Jurkat, Clone E6-1 (cell line): Measurements from ENCODE around the gene MRPS18B. TPM values are rescaled to one million over a fixed set of nuclear protein-coding genes. Genes with fewer than 3 reads are reported as not detected.
"Not testable (repeated sequence)": the region's sequence is repeated elsewhere in the genome, so short reads cannot be mapped to it uniquely, and the experiment has no call there.

Experiments
- DNase-seq: peaks from one replicate; pipeline ENCODE4 v3.0.0-alpha.2; 2011; ENCODE audit warnings: low read depth, low spot score
- H3K4me3 ChIP-seq: 2 replicates; pipeline ENCODE4 v1.5.1; 2011; ENCODE audit warnings: mild to moderate bottlenecking, low read length, control low read depth, moderate library complexity
- polyA plus RNA-seq: library from polyadenylated mRNA; unstranded; fragments of >200 nt; gene quantifications from one replicate; pipeline ENCODE4 v1.2.1, GENCODE V29; 2012; ENCODE audit warnings: missing spikeins; ENCODE audit not compliant: insufficient read length, insufficient read depth

Gene MRPS18B
- polyA plus RNA-seq: 101 TPM

DNA sequence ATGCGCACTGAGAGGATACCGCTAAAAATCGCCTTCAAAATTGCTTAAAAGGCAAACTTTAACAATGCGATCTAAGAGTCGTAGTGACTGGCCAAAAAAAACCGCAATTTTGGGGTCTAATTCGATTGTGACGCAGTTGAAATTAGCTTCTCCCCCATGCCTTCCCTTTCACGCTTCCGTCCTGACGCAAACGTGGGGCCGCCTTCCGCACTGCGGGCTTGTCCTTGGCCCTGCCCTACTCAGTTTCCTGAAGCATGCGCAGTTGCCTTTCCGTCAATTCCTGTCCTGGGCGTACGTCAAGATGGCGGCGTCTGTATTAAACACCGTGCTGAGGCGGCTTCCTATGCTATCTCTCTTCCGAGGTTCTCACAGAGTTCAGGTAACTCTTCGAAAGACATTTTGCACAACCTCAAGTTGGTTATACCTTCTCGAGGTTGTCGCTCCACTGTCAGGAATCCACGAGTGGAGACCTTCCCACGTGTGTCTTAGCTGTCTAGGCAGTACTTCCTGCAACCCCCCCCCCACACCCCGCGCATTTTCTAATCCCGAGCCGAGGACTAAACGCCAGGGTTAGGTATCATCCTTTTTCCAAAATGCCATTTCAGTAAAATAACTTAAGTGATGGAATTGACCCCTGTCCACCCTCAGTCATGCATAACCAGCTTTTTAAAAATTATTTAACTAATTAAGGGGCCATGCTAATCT lies at the start of gene MRPS18B:
TSS of gene MRPS18B (plus strand) at position 276 of the 705 bp plus-strand sequence. CDS start at position 302, 26 bp downstream.
- peak within 1 kb of the TSS; percentile 96 for H3K4me3 ChIP-seq
- peak; percentile 98 for DNase-seq

DNA sequence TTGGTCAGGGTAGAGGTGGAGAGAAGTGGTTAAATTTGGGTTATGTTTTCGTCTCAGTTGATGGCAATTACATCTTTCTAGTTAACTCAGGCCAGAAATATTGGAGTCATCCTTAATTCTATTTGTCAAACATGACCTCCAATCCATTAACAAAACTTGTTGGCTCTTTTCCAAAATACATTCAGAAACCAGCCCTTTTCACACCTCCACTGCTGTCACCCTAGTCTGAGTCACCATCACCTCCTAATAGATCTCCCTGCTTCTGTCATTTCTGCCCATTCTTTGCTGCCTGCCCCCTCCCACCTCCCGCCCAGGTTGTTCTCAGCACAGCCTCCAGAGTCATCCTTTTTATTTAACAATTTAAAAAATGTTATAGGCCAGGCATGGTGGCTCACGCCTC lies 49.4 kb upstream of the MRPS18B start:
- no peak overlapping the region for H3K4me3 ChIP-seq
- no peak for DNase-seq

DNA sequence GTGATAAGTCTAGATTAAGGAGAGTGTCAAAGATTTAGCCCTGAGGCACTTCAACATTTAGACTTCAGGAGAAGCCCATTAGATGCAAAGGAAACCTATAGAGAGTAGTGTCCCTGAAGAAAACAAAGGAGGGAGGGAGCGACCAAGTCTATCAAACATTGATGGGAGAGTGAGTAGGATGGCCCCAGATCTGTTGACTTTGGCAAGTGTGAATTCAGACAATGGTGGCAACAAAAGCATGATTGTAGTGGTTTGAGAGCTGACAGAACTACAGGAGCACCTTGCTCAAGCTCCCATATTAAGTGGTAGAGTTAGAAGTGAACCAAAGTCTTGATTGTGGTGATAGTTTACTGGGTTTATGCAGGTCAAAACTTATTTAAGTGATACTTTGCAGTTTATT lies 47.4 kb upstream of the MRPS18B start:
- no peak for DNase-seq
- peak overlapping the region; percentile 97 for H3K4me3 ChIP-seq

DNA sequence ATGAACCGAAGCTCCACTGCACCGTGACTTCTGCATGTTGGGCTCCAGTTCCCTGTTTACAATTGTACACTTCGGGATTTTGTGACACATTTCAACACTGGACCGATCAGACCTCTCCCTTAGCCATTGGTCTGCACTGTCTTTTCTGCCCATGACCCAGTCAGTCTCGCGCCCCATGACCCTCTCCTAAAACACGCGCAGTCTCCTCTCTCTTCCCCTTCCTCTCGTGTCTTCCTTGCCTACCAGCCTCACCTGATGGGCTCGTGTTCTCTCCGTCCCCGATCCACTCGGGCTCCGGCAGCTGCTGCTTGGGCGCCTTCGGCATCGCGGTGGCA lies 46.9 kb upstream of the MRPS18B start:
- no peak for DNase-seq

DNA sequence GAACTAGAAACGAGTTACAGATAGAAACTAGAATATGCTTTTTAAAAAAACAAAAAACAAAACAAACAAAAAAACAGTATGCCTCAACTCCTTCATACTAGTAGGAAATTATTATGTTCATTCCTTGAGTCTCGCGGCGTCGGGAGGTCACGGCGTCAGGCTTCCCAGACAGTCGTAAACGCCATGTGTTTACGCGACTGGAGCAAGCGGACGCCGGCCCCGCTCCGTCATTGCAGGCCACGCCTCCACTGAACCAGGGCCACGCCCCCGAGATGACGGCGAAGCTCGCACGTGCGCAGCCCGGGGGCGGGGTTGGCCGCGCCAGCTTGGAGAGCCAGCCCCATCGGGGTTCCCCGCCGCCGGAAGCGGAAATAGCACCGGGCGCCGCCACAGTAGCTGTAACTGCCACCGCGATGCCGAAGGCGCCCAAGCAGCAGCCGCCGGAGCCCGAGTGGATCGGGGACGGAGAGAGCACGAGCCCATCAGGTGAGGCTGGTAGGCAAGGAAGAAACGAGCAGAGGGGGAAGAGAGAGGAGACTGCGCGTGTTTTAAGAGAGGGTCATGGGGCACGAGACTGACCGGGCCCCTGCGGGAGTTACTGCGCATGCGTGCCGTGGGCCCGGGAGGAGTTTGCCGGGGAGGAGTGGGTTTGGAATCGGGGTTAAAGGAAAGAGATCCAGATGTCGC lies 46.4 kb upstream of the MRPS18B start, which contains the start of gene ABCF1:
TSS of gene ABCF1 (plus strand) at position 368 of the 687 bp plus-strand sequence. CDS start at position 414, 46 bp downstream.
- peak within 1 kb of the TSS; percentile 97 for H3K4me3 ChIP-seq
- DNase-seq: peak; percentile 94

More for the DNA sequence above, 46.9 kb upstream of the MRPS18B start:
- H3K4me3 ChIP-seq: peak overlapping the region; percentile 97

DNA sequence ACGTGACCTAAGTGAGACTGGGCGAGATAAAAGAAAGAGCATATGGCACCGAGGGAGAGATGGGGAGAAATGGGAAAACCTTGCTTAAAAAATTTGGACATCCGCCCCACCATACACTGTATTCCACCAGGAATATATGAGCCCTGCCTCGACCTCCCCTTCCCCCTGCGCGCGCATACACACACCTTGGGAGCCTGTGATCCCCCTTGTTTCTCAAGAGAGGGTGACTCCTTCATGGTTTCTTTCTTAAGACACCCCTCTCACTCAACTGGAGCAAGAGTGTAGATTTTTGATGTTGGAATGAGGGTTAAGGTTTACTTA lies 45.9 kb upstream of the MRPS18B start:
- DNase-seq: no peak
- peak overlapping the region; percentile 97 for H3K4me3 ChIP-seq

DNA sequence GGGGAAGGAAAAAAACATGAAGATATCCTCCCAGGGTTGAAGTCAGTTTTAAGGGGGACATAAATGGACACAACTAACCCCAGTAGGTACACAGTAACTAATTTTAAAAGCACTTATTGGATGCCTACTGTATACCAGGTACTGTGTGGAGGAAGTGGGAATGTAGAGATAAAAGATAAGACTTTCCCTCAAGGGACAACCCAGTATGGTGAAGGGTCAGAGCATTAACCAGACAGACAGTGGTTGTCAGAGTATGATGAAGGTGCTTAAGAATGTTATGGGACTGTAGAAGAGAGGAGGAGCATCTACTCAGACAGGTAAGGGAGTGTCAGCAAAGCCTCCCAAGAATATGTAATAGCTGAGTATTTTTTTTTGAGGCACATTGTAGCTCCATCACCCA lies 45.5 kb upstream of the MRPS18B start:
- peak overlapping the region; percentile 97 for H3K4me3 ChIP-seq
- no peak for DNase-seq

DNA sequence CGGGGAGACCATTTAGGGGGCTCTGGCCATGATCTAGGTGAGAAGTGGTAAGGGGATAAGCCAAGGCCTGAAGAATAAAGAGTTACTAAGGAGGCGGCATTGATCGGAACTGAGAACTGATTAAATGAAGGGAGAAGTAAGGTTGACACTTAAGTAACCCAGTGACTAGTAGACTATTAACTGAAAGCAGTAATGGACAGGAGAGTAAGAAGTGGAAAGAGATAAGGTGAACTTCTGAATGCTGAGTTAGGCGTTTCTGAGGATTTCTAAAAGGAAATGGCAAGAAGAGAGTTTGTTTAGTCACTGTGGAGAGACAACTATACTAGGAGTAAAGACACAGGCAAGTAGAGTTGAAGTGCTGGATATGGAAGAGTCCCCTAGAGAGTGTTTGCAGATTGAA lies 44.5 kb upstream of the MRPS18B start:
- no peak for DNase-seq
- no peak overlapping the region for H3K4me3 ChIP-seq

DNA sequence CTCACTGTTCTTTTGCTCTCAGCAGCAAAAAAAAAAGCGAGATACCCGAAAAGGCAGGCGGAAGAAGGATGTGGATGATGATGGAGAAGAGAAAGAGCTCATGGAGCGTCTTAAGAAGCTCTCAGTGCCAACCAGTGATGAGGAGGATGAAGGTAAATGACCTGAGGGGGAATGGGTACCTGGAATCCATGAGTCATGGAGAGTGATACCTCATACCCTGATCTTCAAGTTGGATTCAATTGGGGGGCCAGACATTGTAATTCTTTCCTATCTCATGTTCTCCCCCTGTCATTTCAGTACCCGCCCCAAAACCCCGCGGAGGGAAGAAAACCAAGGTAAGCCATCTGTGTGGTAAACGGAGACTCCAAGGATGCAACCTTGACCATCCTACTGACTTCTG lies 39.6 kb upstream of the MRPS18B start:
- no peak overlapping the region for H3K4me3 ChIP-seq
- no peak for DNase-seq

DNA sequence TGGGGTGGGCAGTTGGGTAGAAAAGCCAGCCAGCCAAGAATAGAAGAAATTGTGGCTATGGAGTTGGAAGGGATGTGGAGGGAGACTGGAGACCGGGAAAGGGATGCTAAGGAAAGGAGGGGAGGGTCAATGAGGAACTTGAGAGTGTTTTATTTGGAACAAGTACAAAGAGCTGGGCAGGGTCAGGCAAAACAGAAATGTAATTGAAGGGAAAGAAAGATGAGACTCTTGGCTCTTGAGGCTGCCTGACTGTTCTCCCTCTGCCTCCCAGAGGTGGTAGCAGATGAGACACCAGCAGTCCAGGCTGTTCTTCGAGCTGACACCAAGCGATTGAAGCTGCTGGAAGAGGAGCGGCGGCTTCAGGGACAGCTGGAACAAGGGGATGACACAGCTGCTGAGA lies 33.7 kb upstream of the MRPS18B start:
- no peak overlapping the region for H3K4me3 ChIP-seq
- no peak for DNase-seq

DNA sequence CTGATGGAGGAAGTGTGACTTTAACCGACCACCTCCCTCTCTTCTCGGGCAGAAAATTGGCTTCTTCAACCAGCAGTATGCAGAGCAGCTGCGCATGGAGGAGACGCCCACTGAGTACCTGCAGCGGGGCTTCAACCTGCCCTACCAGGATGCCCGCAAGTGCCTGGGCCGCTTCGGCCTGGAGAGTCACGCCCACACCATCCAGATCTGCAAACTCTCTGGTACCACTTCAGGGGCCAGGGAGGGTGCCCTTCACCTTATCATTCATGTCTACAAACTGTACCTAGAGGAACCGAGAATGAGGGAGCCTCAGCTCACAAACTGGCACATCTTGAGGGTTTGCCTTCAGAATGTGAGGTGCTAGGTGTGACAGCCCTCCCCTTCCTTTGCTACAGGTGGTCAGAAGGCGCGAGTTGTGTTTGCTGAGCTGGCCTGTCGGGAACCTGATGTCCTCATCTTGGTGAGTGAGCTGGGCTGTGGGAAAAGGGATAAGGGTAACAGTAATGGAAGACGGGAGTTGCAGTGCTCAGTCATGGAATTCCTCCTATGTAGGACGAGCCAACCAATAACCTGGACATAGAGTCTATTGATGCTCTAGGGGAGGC lies 27.8 kb upstream of the MRPS18B start:
- DNase-seq: no peak
- H3K4me3 ChIP-seq: no peak overlapping the region

DNA sequence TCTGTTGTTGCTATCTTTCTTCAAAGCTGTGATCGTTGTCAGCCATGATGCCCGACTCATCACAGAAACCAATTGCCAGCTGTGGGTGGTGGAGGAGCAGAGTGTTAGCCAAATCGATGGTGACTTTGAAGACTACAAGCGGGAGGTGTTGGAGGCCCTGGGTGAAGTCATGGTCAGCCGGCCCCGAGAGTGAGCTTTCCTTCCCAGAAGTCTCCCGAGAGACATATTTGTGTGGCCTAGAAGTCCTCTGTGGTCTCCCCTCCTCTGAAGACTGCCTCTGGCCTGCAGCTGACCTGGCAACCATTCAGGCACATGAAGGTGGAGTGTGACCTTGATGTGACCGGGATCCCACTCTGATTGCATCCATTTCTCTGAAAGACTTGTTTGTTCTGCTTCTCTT lies 27.1 kb upstream of the MRPS18B start:
- no peak for DNase-seq
- no peak overlapping the region for H3K4me3 ChIP-seq

DNA sequence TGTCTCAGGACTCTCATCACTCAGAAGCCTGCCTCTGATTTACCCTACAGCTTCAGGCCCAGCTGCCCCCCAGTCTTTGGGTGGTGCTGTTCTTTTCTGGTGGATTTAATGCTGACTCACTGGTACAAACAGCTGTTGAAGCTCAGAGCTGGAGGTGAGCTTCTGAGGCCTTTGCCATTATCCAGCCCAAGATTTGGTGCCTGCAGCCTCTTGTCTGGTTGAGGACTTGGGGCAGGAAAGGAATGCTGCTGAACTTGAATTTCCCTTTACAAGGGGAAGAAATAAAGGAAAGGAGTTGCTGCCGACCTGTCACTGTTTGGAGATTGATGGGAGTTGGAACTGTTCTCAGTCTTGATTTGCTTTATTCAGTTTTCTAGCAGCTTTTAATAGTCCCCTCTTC lies 26.6 kb upstream of the MRPS18B start:
- no peak overlapping the region for H3K4me3 ChIP-seq
- DNase-seq: no peak

DNA sequence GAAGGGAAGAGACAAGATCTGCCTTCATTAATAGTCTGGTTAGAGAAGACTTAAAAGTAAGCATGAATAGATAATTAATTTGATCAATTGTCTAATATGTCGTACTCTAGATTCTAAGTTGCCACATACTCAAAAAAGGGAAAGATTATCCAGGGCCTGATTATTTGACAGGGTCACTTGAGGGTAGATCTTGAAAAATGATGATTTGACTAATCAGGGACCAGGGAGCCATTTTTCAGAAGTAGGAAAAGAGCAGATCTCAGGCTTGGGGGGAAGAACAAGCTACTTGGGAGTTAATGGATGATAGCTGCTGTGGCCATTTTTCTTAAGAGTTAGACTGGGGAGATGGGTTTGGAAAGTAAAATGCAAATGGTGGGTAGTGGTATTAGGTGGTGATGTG lies 25.4 kb upstream of the MRPS18B start:
- DNase-seq: no peak
- H3K4me3 ChIP-seq: no peak overlapping the region

DNA sequence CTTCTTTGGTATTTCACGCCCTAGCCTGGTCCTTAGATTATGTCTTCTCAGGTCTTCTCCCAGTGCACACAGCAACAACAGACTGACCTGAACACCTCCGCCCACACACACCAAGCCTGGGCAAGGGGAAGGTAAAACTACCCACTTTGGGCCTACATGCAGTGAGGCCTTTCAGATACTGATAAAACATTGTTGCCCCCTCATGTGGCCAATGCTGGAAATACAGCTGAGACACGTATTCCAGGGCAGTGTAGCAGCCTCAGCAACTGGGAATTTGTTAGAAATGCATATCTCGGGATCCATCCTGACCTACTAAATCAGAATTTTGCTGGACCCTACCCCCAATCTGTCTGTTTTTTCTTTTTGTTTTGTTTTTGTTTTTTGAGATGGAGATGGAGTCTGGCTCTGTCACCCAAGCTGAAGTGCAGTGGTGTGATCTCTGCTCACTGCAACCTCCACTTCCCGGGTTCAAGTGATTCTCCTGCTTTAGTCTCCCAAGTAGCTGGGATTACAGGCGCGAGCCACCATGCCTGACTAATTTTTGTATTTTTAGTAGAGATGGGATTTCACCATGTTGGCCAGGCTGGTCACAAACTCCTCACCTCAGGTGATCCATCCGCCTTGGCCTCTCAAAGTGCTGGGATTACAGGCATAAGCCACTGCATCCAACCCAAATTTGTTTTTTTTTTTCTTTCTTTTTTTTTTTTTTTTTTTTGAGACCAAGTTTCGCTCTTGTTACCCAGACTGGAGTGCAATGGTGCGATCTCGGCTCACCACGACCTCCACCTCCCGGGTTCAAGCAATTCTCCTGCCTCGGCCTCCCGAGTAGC lies 20.1 kb upstream of the MRPS18B start:
- DNase-seq: peak; percentile 73
- not testable (repeated sequence) for H3K4me3 ChIP-seq

DNA sequence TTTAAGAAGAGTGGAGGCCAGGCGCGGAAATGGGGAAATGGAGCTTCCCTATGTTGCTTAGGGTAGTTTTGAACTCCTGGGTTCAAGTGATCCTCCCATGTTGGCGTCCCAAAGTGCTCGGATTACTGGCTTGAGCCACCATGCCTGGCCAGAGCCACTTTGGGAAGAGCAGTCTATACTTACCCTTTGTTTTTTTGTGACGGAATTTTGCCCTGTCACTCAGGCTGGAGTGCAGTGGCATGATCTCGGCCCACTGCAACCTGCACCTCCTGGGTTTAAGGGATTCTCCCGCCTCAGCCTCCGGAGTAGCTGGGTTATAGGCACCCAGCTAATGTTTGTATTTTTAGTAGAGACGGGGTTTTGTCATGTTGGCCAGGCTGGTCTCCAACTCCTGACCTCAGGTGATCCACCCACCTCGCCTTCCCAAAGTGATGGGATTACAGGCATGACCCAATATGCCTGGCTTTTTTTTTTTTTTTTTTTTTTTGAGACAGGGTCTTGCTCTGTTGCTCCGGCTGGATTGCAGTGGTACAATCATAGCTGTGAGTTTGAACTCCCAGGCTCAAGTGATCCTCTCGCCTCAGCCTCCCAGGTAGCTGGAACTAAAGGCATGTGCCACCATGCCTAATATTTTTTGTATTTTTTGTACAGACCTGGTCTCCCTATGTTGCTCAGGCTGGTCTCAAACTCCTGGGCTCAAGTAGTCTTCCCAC lies 18.6 kb upstream of the MRPS18B start:
- no peak for DNase-seq
- no peak overlapping the region for H3K4me3 ChIP-seq

DNA sequence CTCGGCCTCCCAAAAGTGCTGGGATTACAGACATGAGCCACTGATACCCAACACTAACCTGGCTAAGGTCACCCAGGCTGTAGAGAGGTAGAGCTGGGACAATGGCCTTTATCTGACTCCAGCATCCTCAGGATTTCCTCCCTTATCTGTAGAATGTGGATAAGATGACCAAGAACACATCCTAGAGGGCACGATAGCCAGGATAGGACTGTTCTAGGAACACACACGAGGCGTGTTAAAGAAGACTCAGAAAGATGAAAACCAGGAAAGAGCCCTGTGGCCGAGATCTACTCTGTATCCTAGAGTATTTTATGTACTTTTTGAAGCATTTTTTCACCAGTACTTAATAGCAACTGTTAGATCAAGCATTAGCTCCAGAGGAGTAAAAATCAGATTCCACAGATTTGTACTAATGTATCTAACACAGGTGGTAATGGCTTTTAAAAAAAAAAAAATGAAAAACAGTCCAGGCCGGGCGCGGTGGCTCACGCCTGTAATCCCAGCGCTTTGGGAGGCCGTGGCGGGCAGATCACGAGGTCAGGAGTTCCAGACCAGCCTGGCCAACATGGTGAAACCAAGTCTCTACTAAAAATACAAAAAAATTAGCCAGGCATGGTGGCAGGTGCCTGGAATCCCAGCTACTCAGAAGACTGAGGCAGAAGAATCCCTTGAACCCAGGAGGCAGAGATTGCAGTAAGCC lies 17.9 kb upstream of the MRPS18B start:
- H3K4me3 ChIP-seq: no peak overlapping the region
- no peak for DNase-seq

DNA sequence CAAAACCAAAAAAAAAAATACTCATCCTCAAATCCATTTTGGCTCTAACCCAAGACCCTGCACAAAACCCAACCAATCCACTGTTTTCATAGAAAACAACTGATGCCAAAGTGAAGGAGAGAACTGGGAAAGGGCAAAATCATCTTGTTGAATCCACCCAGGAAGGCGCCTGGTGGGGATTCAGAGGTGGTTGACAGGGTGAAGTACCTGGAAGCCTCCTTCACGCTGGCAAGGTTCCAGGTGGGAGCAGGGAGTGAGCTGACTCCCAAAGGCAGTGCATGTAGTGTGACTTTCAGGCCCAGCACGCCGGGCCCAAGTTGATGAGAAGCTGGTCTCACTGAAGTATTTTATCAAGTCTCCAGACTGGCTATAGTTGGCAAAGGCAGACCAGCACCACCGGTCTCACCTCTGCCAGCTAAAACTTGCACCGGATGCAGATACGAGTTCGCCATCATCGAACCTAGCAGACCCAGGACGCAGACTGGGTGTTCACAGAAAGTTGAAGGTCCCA lies 17.1 kb upstream of the MRPS18B start:
- no peak for DNase-seq

More for the DNA sequence above, 17.1 kb upstream of the MRPS18B start:
- no peak overlapping the region for H3K4me3 ChIP-seq
